ENCODE measurements around the gene MCTP1. TPM values are rescaled to one million over a fixed set of nuclear protein-coding genes. Genes with fewer than 3 reads are reported as not detected.

MCTP1 gene
- total and polyA plus RNA-seq, 2 of the 13 experiments (the other 11 are each of a cell fraction or from before 2014, with no cell fraction given), result 0.15 to 0.48 TPM

GRCh38 chr5:95045181-95045965 is 239.5 kb downstream of the MCTP1 start (continued):
- TF ChIP-seq, protein P1, sequence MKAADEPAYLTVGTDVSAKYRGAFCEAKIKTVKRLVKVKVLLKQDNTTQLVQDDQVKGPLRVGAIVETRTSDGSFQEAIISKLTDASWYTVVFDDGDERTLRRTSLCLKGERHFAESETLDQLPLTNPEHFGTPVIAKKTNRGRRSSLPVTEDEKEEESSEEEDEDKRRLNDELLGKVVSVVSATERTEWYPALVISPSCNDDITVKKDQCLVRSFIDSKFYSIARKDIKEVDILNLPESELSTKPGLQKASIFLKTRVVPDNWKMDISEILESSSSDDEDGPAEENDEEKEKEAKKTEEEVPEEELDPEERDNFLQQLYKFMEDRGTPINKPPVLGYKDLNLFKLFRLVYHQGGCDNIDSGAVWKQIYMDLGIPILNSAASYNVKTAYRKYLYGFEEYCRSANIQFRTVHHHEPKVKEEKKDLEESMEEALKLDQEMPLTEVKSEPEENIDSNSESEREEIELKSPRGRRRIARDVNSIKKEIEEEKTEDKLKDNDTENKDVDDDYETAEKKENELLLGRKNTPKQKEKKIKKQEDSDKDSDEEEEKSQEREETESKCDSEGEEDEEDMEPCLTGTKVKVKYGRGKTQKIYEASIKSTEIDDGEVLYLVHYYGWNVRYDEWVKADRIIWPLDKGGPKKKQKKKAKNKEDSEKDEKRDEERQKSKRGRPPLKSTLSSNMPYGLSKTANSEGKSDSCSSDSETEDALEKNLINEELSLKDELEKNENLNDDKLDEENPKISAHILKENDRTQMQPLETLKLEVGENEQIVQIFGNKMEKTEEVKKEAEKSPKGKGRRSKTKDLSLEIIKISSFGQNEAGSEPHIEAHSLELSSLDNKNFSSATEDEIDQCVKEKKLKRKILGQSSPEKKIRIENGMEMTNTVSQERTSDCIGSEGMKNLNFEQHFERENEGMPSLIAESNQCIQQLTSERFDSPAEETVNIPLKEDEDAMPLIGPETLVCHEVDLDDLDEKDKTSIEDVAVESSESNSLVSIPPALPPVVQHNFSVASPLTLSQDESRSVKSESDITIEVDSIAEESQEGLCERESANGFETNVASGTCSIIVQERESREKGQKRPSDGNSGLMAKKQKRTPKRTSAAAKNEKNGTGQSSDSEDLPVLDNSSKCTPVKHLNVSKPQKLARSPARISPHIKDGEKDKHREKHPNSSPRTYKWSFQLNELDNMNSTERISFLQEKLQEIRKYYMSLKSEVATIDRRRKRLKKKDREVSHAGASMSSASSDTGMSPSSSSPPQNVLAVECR (CRISPR knock-in tag; IDR thresholded peaks at IDR 0.05; ENCODE audit: borderline replicate concordance), result no peak
- no peak for TF ChIP-seq MNT (IDR thresholded peaks at IDR 0.05)
- TF ChIP-seq THYN1 (CRISPR knock-in tag; IDR thresholded peaks at IDR 0.05; ENCODE audit: borderline replicate concordance, low read depth), result no peak

GRCh38 chr5:95044096-95044495 is 240.8 kb downstream of the MCTP1 start:
- no peak overlapping the region for H3K4me3 ChIP-seq (replicated peaks in 1 of 3; ENCODE audit: insufficient read depth in 1 of 3, low read depth in 2 of 3, low read length in 3 of 3)
- intact Hi-C loops (cut with micrococcal nuclease; ENCODE audit: unreplicated experiment), result no loop called here
- WGBS (ENCODE audit: low lambda C conversion rate), result 2% methylated on average over 2 of the region's 2 CpGs
- no TSS peak for BruUV-seq (replicated peaks)
- in situ Hi-C loops (cut with HindIII; ENCODE audit: extremely low pct_ligation_motif_present, low pct_unique_long_range_greater_than_20kb), result no loop called here
- no peak overlapping the region for H2AFZ ChIP-seq (ENCODE audit: low read length)
- H3K27me3 ChIP-seq (ENCODE audit: control insufficient read depth in 1 of 2, insufficient read depth in 2 of 2, low read length in 2 of 2), result no peaks in the 10 kb centered on the region
- H3K4me1 ChIP-seq (ENCODE audit: insufficient read depth, low read length), result no peaks in the 10 kb centered on the region
- no peak overlapping the region for H3K9ac ChIP-seq (ENCODE audit: insufficient read depth, low read depth, low read length)
- H3K4me2 ChIP-seq (ENCODE audit: low read depth, low read length), result no peak overlapping the region
- no peaks in the 10 kb centered on the region for H4K20me1 ChIP-seq (ENCODE audit: insufficient read depth, low read length)
- FAIRE-seq (no peak), ATAC-seq (no peak), DNase-seq (ENCODE audit: low spot score) (no peak)
- H3K36me3 ChIP-seq (replicated peaks in 1 of 2; ENCODE audit: control insufficient read depth in 1 of 2, insufficient read depth in 2 of 2, low read length in 2 of 2), result no peaks in the 10 kb centered on the region
- no peak for TF ChIP-seq MED1 (CRISPR knock-in tag; IDR thresholded peaks at IDR 0.05)
- no peak for TF ChIP-seq ZNF569 (CRISPR knock-in tag; IDR thresholded peaks at IDR 0.05; ENCODE audit: borderline replicate concordance)
- no peak overlapping the region for H3K27ac ChIP-seq (ENCODE audit: extremely low read length, insufficient read depth, low read length)
- no peaks in the 10 kb centered on the region for H3K79me2 ChIP-seq (ENCODE audit: insufficient read depth, low read length)
- POLR2A ChIA-PET, result no interaction called here
- no peaks in the 10 kb centered on the region for H3K9me3 ChIP-seq (ENCODE audit: low read length)
- CTCF ChIA-PET (ENCODE audit: low intra/inter-chr PET ratio, low total read pairs), result no interaction called here
